Anterior cingulate cortex (tissue), 58 donors: ENCODE measurements around the gene MUS81.

Source experiments
- DNase-seq, 58 donors: peaks; one replicate each; lab custom pipeline; 2025; lab: John Stamatoyannopoulos, UW

MUS81 gene

DNA sequence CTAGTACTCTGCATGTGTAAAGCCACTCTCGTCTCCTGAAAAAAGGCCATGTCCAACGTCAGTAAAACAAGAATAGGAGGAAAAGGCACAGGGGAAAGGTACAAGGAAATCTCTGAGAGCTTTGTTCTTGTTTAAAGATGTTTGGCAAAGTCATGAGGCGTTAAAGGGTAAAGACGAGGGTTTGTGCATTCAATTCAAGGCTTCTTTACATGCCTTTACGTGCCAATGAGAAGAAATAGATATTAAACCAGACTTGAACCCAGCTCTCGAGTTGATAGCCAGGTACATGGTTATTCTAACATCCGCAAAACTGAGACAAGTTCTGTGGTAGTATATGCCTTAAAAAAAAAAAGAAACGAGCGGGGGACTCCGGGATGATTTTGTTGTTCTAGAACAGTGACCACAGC, 1.5 kb upstream of the MUS81 start:
- no peak for DNase-seq

DNA sequence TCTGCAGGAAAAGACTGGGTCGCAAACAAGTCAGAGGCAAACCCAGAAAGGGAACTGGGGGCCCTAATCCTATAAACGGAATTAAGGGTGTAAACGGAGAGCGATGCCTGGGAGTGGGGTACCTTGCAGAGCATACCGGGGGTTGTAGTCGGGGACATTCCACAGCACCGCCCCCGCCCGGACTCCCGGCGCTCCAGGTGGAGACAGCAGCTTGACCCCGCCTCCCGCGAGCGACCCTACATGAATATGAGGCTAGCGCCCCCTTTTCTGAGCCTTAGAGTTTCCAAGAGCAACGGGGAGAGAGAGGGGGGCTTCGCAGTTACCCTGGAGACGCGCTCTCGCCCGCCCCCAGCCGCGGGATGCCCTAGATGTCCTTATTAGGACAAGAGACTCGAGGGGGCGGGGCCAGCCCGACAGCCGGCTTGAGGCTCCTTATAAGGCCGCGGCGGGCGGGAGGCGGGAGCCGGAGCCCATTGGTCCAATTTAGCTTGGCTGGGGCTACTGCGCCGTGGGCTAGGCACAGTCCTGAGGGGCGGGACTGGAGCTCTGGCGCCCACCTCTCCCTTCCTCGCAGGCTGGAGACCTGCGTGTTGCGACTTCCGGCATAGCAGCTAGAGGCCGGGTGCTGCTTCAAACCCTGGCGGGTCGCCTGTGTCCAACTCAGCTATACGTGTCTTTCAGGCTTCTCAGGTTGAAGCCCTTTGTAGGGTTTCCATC, 980 bp upstream of the MUS81 start:
- peak; percentile 67 to 99 (median 93) for DNase-seq

DNA sequence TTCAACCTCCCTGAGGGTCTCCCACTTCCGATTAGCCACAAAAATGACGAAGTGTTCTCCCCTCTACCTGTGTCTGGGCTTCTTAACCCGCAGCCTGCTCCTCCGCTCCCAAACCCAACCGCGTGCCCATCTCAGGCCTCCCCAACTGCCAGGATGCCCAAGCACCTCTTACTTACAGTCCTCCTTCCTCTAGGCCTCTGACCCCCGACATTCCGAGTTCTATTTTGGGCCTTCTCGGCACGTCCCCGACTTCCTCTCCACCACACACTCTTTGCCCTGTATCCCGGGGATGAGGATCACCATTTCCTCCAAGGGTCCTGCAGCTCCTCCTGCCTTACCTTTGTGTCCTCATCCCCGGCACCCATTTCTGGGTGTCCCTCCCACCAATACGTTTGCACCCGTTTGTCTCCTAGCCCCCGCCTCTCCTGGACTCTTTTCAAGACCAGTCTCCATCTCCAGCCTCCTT, 388 bp upstream of the MUS81 start:
- peak in 10 of 58 donors; percentile 50 to 79 (median 64) for DNase-seq

DNA sequence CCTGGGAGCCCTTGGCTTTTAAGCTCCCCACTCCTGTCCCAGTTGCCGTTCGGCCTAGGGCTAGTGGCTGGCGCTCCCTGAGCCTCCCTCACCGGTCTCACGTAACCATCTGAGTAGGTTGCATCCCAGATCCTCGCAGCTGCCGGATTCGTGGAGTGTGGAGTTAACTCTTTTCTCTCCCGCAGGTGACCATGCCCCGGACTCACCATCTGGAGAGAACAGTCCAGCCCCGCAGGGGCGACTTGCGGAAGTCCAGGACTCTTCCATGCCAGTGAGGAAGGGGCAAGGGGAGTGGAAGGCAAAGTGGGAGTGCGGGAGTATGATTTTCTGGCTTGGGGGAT, 902 bp downstream of the MUS81 start:
- no peak for DNase-seq

DNA sequence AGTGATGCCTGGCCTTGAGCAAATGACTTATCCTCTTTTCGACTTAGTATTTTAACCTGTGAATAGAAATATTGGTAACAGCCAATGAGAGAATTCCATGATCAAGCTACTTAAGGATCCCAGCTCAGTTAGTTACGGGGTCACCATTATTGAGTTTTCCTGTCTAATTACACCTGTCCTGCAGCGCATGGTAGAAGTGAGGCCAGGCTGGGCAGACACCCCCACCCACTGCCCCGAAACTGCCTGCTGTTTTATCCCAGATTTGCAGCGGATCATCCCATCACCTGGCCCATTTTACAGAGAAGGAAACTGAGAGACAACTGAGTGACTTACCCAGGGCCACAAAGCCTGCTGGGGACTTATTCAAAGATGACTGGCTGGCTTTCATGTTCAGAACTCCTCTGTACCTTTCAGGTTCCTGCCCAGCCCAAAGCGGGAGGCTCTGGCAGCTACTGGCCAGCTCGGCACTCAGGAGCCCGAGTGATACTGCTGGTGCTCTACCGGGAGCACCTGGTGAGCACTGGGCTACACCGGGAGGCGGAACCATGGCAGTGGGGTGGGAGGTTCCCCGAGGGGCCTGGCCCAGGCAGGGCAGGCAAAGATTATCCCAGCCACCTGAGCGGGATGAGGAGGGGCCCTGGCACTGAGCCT, 1.4 kb downstream of the MUS81 start:
- DNase-seq, result no peak

DNA sequence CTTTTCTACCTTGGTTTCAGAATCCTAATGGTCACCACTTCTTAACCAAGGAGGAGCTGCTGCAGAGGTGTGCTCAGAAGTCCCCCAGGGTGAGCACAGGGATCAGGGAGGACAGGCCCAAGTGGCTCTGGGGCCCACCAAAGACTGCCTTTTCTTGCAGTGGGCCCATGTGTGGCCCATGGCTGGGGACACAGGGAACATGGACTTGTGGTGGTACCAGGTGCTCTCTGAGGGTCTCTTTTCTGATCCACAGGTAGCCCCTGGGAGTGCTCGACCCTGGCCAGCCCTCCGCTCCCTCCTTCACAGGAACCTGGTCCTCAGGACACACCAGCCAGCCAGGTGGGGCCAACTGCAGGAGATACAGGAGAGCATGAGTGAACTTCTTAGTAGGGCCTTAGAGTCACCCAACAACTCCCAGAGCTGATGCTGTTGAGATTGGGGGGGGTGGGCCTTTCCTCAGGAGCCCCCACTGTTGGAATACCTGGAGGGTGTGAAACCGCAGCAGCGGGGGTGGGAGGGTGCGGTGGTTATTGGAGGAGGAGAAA, 2.0 kb downstream of the MUS81 start:
- DNase-seq, result no peak

DNA sequence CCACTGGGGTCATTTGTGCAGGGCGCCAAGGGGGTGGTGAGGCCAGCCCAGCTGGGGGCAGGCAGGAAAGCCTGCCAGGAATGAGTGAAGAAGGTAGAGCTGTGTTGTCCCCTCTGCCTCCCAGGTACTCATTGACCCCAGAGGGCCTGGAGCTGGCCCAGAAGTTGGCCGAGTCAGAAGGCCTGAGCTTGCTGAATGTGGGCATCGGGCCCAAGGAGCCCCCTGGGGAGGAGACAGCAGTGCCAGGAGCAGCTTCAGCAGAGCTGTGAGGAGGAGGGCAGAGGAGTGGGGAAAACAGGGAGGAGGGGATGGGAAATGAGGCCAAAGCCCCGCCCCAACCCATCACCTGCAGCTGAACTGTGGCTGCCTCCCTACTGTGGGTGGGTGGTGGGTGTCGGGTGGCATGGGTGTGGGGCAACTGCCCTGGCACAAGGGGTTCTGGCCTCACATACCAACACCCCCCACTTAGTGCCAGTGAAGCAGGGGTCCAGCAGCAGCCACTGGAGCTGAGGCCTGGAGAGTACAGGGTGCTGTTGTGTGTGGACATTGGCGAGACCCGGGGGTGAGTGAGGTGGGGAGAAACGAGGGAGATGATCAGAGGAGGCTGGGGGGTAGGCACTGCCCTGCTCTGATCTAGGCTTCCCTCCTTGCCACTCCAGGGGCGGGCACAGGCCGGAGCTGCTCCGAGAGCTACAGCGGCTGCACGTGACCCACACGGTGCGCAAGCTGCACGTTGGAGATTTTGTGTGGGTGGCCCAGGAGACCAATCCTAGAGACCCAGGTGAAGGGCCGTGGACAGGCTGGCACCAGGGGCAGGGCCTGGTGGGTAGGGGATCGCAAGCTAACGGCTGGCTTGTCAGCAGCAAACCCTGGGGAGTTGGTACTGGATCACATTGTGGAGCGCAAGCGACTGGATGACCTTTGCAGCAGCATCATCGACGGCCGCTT, 3.0 kb downstream of the MUS81 start:
- no peak for DNase-seq

DNA sequence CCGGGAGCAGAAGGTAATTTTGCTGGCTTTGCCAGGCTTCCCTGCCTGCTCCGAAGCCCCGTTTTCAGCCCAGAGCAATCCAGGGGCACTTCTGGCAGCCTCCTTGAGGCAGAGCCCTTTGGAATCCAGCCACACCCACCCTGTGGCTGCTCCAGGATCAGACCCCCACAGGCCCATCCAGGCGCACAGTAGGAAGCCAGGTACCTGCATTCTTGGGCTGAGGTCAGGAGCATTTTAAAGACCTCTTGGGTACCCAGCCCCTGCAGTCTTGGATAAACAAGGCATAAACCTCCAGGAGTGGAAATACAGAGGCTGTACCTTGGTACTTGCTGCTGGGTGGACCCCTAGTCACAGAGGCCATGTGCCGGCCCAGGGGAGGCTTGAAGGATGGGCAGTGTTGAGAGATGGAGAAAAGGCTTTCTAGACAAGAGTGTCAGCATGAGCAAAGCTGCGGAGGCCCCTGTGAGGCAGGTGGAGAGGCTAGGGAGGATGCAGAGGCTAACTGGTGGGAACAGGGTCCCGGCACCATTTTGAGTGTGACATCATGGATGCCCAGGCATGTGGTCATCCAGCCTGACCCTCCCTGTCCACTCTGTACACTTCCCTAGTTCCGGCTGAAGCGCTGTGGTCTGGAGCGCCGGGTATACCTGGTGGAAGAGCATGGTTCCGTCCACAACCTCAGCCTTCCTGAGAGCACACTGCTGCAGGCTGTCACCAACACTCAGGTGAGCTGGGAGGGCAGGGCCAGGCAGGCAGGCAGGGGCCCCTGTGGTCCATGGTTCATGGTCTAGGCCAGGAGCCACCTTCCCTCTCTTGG, 3.9 kb downstream of the MUS81 start:
- DNase-seq, result no peak

DNA sequence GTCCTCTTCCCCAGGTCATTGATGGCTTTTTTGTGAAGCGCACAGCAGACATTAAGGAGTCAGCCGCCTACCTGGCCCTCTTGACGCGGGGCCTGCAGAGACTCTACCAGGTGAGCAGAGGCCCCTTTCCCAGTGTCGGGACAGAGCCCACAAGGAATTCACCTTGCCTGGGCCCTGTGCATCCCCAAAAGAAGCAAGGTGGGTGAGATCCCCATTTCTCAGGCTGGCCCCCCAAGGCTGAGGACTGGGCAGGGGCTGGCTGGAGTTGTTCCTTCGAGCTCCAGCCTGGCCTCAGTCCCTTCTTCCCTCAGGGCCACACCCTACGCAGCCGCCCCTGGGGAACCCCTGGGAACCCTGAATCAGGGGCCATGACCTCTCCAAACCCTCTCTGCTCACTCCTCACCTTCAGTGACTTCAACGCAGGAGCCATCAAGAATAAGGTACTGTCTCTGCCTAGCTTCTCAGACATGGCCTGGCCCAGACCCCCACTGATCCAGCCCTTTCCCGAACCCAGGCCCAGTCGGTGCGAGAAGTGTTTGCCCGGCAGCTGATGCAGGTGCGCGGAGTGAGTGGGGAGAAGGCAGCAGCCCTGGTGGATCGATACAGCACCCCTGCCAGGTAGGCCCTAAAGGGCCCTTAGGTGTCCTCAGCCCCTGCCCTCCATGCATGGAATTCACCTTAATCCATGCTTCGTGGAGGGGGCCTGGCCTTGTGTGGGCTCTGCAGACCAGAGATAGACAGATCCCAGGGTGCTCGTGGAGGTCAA, 4.7 kb downstream of the MUS81 start:
- no peak for DNase-seq

DNA sequence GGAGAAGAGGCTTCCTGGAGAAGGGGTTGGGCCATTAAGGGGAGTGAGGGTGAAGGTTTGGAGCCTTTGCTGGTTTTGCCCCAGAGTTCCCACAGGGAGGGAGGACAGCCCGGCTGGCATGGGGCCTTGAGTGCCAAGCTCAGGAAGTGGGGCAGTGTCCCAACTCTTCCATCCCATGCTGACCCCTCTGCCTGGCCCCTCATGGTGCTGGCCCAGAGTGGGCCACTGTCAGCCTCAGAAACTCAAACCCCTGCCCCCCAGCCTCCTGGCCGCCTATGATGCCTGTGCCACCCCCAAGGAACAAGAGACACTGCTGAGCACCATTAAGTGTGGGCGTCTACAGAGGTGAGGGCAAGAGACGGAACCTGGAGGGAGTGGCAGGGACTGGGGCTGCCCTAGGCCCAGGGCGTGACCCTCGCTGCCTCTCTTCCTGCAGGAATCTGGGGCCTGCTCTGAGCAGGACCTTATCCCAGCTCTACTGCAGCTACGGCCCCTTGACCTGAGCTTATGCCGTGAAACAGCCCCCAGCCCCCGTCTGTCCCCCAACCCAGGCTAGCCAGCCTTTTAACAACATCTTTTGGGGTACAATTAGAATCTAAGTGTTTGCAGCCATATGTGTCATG, 5.4 kb downstream of the MUS81 start:
- no peak for DNase-seq

DNA sequence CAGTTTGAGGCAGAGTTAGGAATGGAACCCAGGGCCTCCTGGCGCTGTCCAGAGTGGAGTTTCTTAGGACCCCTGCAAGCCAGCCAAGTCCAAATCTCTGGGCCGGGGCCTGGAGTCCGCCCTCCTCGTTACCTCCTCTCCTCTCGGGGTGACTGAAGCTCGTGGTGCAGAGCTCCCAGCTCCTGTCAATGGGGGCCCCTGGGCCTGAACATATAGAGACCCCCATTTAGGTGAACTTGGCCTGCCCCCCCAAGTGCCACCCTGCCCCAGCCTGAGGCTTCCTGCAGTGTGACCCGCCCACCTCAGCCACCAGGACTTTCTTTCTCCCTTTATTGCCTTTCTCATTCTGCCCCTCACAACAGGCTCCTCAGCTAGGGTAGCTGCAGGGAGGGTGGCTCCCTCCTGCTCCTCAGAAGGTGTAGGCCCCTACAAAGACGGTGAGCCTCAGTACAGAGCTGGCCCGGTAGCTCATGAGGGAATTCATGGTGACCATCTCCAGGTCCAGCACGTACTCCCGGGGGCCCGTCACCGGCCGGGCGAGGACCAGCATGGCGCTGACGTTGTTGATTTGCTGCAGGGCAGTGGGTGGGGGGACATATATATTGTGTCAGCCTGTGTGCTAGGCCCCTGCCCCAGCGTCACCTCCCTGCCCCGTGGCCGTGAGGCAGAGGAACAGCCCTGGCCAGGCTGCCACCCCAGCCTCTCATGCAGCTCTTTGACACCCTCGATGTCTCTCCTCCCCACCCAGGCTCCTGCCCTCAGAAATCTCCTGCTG, 6.5 kb downstream of the MUS81 start:
- no peak for DNase-seq

DNA sequence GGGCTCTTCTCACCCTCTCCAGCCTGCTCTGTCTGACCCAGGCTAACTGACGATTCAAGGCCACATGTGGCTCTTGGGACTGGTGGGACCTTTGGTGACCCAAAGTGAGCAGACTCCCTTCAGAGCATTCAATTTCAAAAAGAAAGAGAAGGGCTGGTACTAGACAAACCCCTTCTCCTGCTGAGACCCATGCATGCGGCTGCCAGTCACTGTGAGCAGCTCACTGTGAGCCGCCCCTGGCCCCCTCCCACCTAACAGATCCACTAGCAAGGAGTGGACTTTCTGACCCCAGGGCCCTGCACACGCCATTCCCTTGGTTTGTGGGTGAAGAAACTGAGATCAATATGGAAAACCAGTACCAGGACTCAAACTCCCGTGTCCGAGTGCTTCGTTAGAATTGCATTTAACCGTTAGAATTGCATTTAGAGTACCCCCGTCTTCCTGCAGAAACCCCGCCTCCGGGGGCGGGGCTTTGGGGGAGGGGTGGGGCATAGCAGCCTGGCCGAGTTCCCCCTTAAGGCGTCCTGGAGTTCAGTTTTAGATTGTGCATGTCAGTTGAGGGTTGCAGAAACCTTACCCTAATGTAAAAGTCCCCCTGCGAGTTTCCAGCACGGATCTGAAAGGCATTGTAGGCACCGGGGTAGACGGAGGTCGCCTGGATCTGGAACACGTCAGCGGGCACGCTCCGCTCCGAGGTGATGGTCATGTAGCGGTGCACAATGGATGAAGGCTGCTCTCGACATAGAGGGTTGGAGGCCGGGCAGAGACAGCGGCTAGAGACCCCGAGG, 7.2 kb downstream of the MUS81 start:
- no peak for DNase-seq

DNA sequence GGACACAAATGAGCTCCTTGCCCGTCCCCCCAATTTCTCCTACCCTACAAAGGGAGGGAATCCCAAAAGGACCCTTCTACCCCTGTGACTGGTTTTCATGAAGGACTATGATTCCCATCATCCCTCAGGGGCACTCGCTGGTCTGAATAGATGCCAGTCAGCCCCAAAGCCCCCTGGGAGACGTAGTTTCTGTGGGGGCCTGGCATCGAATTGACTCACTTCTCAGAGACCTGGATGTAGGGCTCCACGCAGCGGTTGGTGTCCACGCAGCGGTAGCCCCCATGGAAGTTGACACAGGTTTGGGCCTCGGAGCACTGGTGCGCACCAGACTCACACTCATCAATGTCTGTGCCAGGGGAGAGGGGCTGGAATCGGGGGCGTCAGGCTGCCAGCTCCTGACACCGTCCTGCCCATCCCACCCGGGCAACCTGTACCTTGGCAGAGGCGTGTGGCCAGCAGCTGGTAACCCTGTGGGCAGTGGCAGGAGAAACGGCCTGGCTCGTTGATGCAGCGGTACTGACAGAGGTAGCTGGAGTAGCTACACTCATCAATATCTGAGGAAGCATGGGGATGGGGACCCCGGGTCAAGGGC, 7.9 kb downstream of the MUS81 start:
- peak in 22 of 58 donors; percentile 11 to 65 (median 32) for DNase-seq

DNA sequence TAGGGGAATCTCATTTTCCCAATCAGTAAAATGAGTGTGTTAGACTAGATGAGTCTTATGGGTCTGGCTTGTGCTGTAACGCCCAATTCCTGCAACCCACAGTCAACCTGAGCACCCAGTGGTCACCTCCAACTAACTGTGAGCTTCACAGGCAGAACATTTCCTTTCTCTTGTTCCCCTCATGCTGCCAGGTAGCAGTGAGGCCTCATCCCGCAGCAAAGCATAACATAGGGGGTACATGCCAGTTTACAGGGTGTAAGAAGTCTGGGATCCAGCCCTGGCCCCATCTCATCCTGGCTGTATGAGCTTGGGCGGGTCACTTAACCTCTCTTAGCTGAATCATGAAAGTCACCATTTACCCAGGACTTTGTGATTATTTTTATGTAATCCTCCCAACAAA, 8.7 kb downstream of the MUS81 start:
- no peak for DNase-seq

DNA sequence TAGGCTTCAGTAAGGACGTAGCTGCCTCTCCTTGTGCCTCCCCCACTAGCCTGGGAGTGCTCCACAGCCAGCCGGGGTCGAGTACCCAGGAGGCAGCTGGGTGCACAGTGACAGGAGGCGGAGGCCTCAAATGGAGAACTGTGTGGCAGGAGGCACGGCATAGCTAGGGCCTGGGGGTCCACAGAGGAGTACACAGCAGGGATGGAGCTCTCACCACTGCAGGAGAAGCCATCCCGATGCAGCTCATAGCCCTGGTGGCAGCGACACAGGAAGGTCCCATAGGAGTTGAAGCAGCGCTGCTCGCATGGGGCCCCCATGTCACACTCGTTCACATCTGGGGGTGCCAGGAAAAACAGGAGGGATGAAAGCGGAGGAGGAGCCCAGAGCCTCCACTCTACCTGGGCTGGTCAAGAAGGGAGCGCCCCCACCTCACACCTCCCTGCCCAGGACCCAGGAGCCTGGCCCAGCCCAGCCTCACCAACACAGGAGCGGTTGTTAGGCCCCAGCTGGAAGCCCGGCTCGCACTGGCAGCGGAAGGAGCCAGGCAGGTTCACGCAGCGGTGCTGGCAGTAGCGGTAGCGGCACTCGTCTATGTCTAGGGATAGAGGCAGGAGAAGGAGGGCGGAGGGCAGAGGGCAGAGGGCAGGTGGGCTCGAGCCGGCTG, 9.5 kb downstream of the MUS81 start:
- DNase-seq, result no peak

DNA sequence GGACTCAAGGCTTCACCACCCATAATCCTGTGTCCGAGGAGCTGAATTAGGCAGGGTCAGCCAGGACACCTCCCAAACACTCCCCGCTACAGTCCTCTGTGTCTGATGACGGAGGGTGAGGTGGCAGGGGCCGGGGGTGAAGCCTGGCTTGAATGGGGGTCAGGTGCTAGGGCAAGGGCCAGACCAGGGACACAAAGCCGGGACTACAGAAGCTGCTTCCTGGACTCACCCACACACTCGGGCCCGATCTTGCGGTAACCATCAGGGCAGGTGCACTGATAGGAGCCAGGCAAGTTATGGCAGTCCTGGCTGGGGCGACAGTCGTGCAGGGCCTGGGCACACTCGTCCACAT, 10.1 kb downstream of the MUS81 start:
- no peak for DNase-seq
